Measurements from ENCODE around the gene SARS1.
A peak's percentile ranks its signal among the peaks of the same experiment; 100 is the strongest.
"Not testable (repeated sequence)": the region's sequence is repeated elsewhere in the genome, so short reads cannot be mapped to it uniquely, and the experiment has no call there.

SARS1 gene

DNA sequence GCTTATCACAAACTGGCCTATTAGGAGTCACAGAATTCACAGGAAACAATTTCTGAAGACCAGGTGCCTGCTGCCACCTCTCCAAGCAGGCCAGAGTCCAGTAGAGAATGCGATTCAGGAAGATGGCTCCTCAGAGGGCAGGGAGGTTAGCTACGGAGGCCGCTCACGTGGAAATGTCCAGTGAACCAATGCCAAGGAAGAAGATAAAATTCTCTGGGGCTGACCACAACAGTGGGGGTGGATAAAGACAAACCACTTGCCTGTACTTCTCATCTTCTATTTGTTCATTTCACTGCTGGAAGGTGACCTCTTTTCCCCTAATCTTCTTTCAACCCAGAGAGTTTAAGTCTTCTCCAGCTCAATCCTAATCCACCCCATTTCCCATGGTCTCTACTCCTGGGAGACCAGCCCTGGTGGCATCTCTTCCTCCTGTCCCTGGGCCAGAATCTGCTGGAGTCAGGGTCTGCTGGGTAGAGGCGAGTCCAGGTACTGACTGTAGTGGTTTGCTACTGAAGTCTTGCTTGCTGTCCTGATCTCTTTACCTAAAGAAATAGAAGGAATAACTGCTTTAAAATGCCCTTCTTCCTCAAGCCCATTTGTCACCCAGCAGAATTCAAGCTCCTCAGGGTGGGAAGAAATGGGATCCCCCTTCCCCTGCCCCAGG is 66.0 kb downstream of the SARS1 start:
- DNase-seq = no peak

- DNase-seq = no peak
These were observed 67.1 kb downstream of the SARS1 start for GRCh38 chr1:109280862-109281261.

- no peak for DNase-seq
These were observed 68.2 kb downstream of the SARS1 start for GRCh38 chr1:109281680-109282496.

DNA sequence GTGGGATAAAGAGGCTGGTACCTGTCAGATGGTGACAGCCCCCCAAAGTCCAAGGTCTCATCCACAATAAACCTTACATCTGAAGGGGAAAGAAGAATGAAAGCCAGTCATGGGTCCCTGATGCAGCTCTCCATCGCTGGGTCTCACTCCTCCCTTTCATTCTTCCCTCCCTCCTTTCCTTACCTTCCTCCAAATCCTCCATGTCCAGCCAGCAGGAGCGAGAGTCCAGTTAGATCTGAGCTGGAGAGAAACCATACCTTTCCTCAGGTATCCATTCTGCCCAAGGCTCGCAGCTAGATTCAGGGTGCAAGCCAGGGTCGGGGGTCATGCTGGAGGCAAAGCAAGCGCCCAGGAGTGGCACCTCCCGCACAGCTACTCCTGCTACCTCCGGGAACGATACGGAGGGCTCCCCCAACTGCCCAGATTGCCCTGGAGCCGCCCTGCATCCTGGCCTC is 68.8 kb downstream of the SARS1 start:
- DNase-seq = no peak

DNA sequence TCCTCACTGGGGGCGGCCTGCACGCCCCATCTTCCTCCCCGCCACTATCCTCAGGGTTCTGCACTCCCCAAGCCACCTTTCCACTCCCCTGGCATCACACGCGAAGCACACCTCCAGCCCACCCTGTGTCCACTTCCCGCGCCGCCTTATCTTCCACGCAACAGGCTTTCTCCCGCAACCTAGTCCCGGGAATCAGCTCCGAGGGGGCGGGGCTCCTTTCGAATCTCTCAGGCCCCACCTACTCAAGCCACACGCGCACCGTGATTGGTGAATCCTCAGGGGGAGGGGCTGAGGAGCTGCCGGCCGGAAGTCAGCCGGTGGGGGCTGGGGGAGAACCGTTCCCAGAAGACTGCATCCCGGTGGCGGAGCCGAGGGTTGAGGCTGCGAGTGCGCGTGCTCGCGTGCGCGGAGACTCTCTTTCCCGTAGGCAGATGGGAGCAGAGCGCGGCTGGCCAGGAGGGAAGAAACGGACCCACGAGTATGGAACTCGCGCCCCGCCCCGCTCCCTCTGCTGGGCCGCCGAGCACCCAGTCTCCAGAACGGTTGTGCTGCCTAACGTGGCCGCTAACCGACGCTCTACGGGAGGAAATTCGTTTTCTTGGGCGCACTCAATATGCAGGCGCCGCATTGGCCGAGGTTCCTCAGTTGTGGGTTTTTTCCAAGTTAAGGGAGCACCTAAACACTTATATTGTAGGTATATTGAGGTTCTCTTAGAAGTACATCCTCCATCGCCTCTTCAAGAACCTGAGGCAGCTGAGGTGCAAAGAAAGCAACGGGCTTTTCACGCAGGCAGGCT is 69.4 kb downstream of the SARS1 start, which contains the start of gene PSRC1:
Gene PSRC1, minus strand, starts transcription at position 194 of the 796 bp plus-strand sequence.
- peak; percentile 96 for DNase-seq

- no peak for DNase-seq
These were observed 70.3 kb downstream of the SARS1 start for GRCh38 chr1:109283748-109284600.

DNA sequence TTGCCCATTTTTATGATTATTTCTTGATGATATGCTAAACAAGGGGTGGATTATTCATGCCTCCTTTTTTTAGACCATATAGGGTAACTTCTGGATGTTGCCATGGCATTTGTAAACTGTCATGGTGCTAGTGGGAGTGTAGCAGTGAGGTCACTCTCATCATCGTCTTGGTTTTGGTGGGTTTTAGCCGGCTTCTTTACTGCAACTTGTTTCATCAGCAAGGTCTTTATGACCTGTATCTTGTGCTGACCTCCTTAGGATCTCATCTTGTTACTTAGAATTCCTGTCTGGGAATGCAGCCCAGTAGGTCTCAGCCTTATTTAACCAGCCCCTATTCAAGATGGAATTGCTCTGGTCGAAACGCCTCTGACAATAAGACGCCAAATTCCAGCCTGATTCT is 73.0 kb downstream of the SARS1 start:
- DNase-seq = not testable (repeated sequence)

Measured in NCI-H1694 (cell line).